Measurements from ENCODE around the gene CGNL1.

Gene CGNL1

DNA sequence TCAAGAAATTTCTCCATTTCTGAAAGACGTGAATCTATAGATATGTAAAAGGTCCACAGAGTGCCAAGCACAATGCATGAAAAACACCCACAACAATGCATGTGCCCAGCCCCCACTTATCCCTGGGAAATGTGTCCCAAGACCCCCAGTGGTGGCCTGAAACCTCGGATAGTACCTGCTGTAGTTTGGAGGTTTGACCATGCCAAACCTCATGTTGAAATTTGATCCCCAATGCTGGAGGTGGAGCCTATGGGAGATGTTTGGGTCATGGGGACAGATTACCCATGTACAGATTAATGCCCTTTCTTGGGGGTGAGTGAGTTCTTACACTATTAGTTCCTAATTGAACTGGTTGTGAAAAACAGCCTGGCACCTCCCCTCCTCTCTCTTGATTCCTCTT lies 194.0 kb downstream of the CGNL1 start:
- TF ChIP-seq, protein P1, sequence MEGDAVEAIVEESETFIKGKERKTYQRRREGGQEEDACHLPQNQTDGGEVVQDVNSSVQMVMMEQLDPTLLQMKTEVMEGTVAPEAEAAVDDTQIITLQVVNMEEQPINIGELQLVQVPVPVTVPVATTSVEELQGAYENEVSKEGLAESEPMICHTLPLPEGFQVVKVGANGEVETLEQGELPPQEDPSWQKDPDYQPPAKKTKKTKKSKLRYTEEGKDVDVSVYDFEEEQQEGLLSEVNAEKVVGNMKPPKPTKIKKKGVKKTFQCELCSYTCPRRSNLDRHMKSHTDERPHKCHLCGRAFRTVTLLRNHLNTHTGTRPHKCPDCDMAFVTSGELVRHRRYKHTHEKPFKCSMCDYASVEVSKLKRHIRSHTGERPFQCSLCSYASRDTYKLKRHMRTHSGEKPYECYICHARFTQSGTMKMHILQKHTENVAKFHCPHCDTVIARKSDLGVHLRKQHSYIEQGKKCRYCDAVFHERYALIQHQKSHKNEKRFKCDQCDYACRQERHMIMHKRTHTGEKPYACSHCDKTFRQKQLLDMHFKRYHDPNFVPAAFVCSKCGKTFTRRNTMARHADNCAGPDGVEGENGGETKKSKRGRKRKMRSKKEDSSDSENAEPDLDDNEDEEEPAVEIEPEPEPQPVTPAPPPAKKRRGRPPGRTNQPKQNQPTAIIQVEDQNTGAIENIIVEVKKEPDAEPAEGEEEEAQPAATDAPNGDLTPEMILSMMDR (IDR thresholded peaks at IDR 0.05; ENCODE audit: low read depth, low read length, missing control alignments): no peak
- Histone ChIP-seq H3K27me3 (replicated peaks) (no peaks in the 10 kb centered on the region), H3K27ac (no peak overlapping the region), H3K36me3 (replicated peaks) (no peaks in the 10 kb centered on the region), H3K4me3 (ENCODE audit: low read depth, low read length) (no peak overlapping the region)
- DNase-seq: no peak
- in situ Hi-C loops (cut with HindIII; ENCODE audit: low pct_ligation_motif_present, low sequenced_read_pairs): no loop called here

DNA sequence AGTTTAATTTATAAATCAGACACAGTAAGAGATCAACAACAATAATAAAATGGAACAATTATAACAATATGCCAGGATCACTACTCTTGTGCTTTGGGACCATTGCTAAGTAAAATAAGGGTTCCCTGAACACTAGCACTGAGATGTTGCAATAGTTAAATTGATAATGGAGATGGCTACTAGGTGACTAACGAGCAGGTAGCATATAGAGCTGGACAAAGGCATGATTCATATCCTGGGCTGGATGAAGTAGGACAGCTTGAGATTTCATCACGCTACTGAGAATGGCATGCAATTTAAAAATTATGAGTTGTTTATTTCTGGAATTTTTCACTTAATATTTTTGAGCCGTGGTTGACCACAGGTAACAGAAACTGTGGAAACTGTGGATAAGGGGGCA lies 194.7 kb downstream of the CGNL1 start:
- Histone ChIP-seq H3K36me3 (replicated peaks) (no peaks in the 10 kb centered on the region), H3K27me3 (replicated peaks) (no peaks in the 10 kb centered on the region), H3K27ac (no peak overlapping the region), H3K4me3 (ENCODE audit: low read depth, low read length) (no peak overlapping the region)
- peak; percentile 56 for DNase-seq
- TF ChIP-seq, protein P1 (IDR thresholded peaks at IDR 0.05; ENCODE audit: low read depth, low read length, missing control alignments): no peak
- in situ Hi-C loops (cut with HindIII; ENCODE audit: low pct_ligation_motif_present, low sequenced_read_pairs): no loop called here

DNA sequence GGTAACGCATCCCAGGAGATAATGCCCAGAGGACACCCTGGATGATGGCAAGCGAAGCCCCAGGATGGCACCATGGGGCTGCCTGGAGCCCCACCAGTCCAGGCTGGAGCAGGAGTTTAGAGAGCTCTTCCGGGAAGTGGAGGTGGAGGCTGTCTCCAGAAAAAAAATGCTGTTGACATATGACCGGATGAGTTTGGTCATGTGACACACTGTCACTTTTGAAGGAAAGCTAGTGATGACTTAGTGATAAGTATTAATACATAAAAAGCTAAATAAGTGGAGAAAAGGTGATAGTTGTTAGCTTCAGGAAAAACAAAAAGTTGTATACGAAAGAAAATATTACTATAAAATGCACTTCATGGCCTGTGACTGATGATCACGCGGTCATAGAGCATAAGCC lies 195.4 kb downstream of the CGNL1 start:
- in situ Hi-C loops (cut with HindIII; ENCODE audit: low pct_ligation_motif_present, low sequenced_read_pairs): no loop called here
- TF ChIP-seq, protein P1 (IDR thresholded peaks at IDR 0.05; ENCODE audit: low read depth, low read length, missing control alignments): no peak
- Histone ChIP-seq H3K27ac (no peak overlapping the region), H3K27me3 (replicated peaks) (no peaks in the 10 kb centered on the region), H3K36me3 (replicated peaks) (no peaks in the 10 kb centered on the region), H3K4me3 (ENCODE audit: low read depth, low read length) (no peak overlapping the region)
- no peak for DNase-seq

DNA sequence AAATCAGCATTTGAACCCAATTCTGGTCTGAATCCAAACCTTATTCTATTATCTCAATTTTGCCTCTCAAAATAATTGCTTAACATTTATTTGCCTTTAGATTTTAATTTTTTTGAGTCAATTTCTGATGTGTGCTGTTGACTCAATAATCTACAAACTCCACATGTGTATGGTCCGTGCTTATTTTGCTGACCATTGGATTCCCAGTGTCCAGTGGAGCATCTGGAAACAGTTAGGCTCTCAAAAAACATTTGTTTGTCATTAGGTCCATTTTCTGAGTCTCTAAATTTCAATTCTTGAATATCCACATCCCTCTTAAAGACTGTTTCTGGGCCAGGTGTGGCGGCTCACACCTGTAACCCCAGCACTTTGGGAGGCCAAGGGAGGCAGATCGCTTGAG lies 196.2 kb downstream of the CGNL1 start:
- in situ Hi-C loops (cut with HindIII; ENCODE audit: low pct_ligation_motif_present, low sequenced_read_pairs): no loop called here
- Histone ChIP-seq H3K27ac (no peak overlapping the region), H3K4me3 (ENCODE audit: low read depth, low read length) (no peak overlapping the region), H3K27me3 (replicated peaks) (no peaks in the 10 kb centered on the region), H3K36me3 (replicated peaks) (no peaks in the 10 kb centered on the region)
- DNase-seq: no peak
- TF ChIP-seq, protein P1 (IDR thresholded peaks at IDR 0.05; ENCODE audit: low read depth, low read length, missing control alignments): no peak

DNA sequence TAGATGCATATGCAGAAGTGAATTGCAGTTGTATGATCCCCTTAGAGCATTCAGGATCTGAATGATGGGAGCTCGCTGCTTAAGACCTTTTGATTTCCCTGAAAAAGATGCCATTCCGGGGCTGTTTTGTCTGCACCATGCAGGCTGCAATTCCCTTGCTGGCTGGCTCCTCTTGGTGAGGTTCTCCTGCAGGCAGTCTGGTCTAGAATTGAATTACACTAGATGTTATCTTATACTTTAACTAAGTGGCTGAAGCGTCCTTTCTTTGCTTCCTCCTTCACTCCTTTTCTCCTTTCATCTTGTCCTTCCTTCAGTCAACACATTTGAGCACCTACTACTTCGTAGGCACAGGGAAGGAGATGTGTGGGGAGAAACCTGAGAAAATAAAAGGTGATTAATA lies 196.8 kb downstream of the CGNL1 start:
- TF ChIP-seq, protein P1 (IDR thresholded peaks at IDR 0.05; ENCODE audit: low read depth, low read length, missing control alignments): no peak
- no peak overlapping the region for H3K4me3 ChIP-seq (ENCODE audit: low read depth, low read length)
- H3K27me3 ChIP-seq (replicated peaks): no peaks in the 10 kb centered on the region
- in situ Hi-C loops (cut with HindIII; ENCODE audit: low pct_ligation_motif_present, low sequenced_read_pairs): no loop called here
- no peak overlapping the region for H3K27ac ChIP-seq
- no peaks in the 10 kb centered on the region for H3K36me3 ChIP-seq (replicated peaks)
- no peak for DNase-seq

DNA sequence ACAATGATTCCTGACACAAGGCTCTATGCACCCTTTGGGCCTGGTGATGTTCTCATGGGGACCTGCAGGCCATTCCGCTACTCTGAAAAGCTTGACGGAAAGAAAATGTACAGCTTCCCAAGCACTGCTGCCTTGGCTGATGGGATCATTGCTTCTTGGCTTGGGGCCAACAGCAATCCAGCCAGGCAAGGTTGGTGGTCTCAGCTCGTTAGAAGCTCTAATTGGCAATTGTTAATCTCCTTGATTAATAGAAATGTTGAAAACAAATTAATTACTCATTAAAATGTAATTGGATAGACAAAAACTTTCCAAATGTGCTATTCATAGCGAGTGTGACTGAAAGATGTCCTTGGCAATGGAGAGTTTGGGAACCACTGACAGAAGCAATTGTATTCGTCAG lies 199.1 kb downstream of the CGNL1 start:
- no peak for DNase-seq
- no peaks in the 10 kb centered on the region for H3K27me3 ChIP-seq (replicated peaks)
- no peaks in the 10 kb centered on the region for H3K36me3 ChIP-seq (replicated peaks)
- in situ Hi-C loops (cut with HindIII; ENCODE audit: low pct_ligation_motif_present, low sequenced_read_pairs): no loop called here
- H3K4me3 ChIP-seq (ENCODE audit: low read depth, low read length): no peak overlapping the region
- H3K27ac ChIP-seq: no peak overlapping the region
- TF ChIP-seq, protein P1 (IDR thresholded peaks at IDR 0.05; ENCODE audit: low read depth, low read length, missing control alignments): no peak

Data from brain microvascular endothelial cell (primary cell).